Trophoblast cell (in vitro differentiated cells and primary cell): ENCODE data around the gene CMTR1.

ENCODE experiments used
- DNase-seq, 2 donors: peaks; one replicate each; pipeline ENCODE4 v3.0.0-alpha.2; 2016
- H2AFZ ChIP-seq: 2 replicates; pipeline ENCODE4 v1.6.1; 2013; ENCODE audit warnings: low read length, moderate library complexity, mild to moderate bottlenecking; ENCODE audit not compliant: insufficient read depth, poor library complexity
- H2AK5ac ChIP-seq: 2 replicates; pipeline ENCODE4 v1.6.1; 2013; ENCODE audit warnings: mild to moderate bottlenecking, low read length
- H2BK120ac ChIP-seq: 2 replicates; pipeline ENCODE4 v1.6.1; 2013; ENCODE audit warnings: low read length, mild to moderate bottlenecking, moderate library complexity; ENCODE audit not compliant: insufficient read depth, poor library complexity
- H2BK12ac ChIP-seq: 2 replicates; pipeline ENCODE4 v1.6.1; 2013; ENCODE audit warnings: mild to moderate bottlenecking, low read length, moderate library complexity
- H2BK5ac ChIP-seq: 2 replicates; pipeline ENCODE4 v1.6.1; 2013; ENCODE audit warnings: low read length, low read depth, moderate library complexity, mild to moderate bottlenecking; ENCODE audit not compliant: poor library complexity
- H3K14ac ChIP-seq: 2 replicates; pipeline ENCODE4 v1.6.1; 2013; ENCODE audit warnings: mild to moderate bottlenecking, low read length
- H3K18ac ChIP-seq: 2 replicates; pipeline ENCODE4 v1.6.1; 2013; ENCODE audit warnings: mild to moderate bottlenecking, low read length
- H3K23ac ChIP-seq: 2 replicates; pipeline ENCODE4 v1.6.1; 2013; ENCODE audit warnings: low read length
- H3K27ac ChIP-seq: 2 replicates; pipeline ENCODE4 v1.5.1; 2013; ENCODE audit warnings: low read depth, mild to moderate bottlenecking, inconsistent platforms, low read length, moderate library complexity
- H3K27me3 ChIP-seq: 2 replicates; pipeline ENCODE4 v1.6.1; 2013; ENCODE audit warnings: inconsistent platforms, mild to moderate bottlenecking, low read length, moderate library complexity; ENCODE audit not compliant: insufficient read depth
- H3K36me3 ChIP-seq, 2 experiments: 1 replicate in 1 of 2; 2 replicates in 1 of 2; pipeline ENCODE4 v1.6.1; 2013; ENCODE audit warnings: low read length in 2 of 2, mild to moderate bottlenecking in 2 of 2, moderate library complexity in 1 of 2; ENCODE audit not compliant: insufficient read depth in 2 of 2, control insufficient read depth in 1 of 2
- H3K4ac ChIP-seq: 2 replicates; pipeline ENCODE4 v1.6.1; 2013; ENCODE audit warnings: low read depth, mild to moderate bottlenecking, low read length, moderate library complexity
- H3K4me1 ChIP-seq, 2 experiments: 1 replicate in 1 of 2; 2 replicates in 1 of 2; pipeline ENCODE4 v1.6.1; 2013; ENCODE audit warnings: low read length in 2 of 2, mild to moderate bottlenecking in 2 of 2, moderate library complexity in 1 of 2; ENCODE audit not compliant: insufficient read depth in 2 of 2, control insufficient read depth in 1 of 2
- H3K4me2 ChIP-seq: 2 replicates; pipeline ENCODE4 v1.6.1; 2013; ENCODE audit warnings: inconsistent platforms, mild to moderate bottlenecking, low read length, moderate library complexity
- H3K4me3 ChIP-seq: 2 replicates; pipeline ENCODE4 v1.5.1; 2013; ENCODE audit warnings: mild to moderate bottlenecking, low read depth, low read length, inconsistent platforms
- H3K79me1 ChIP-seq: one replicate; pipeline ENCODE4 v1.6.1; 2013; ENCODE audit warnings: low read length
- H3K79me2 ChIP-seq: 2 replicates; pipeline ENCODE4 v1.6.1; 2013; ENCODE audit warnings: low read length, mild to moderate bottlenecking; ENCODE audit not compliant: control insufficient read depth, insufficient read depth, poor library complexity
- H3K9ac ChIP-seq: 2 replicates; pipeline ENCODE4 v1.6.1; 2013; ENCODE audit warnings: mild to moderate bottlenecking, low read length
- H3K9me3 ChIP-seq: 2 replicates; pipeline ENCODE4 v1.6.1; 2013; ENCODE audit warnings: low read depth, mild to moderate bottlenecking, control low read depth, inconsistent platforms, low read length; ENCODE audit not compliant: insufficient read depth
- H4K12ac ChIP-seq: 2 replicates; pipeline ENCODE4 v1.6.1; 2013; ENCODE audit warnings: low read depth, mild to moderate bottlenecking, low read length, moderate library complexity
- H4K8ac ChIP-seq: 2 replicates; pipeline ENCODE4 v1.6.1; 2013; ENCODE audit warnings: low read depth, mild to moderate bottlenecking, low read length, moderate library complexity
- H4K91ac ChIP-seq: one replicate; pipeline ENCODE4 v1.6.1; 2013; ENCODE audit warnings: low read depth, mild to moderate bottlenecking, low read length, moderate library complexity
- WGBS: extraction: QIAGEN DNeasy Blood & Tissue Kit; methylation state at CpG from one replicate; pipeline ENCODE4 v1.1.7; 2013; ENCODE audit warnings: missing lambda C conversion rate; ENCODE audit not compliant: insufficient read length, insufficient coverage; ENCODE audit errors: extremely low coverage; 5-methylcytosine and 5-hydroxymethylcytosine counted together

The CMTR1 gene

GRCh38 chr6:37504024-37504423 lies 71.0 kb downstream of the CMTR1 start:
- Histone ChIP-seq H3K4ac (no peak overlapping the region), H2BK5ac (no peak overlapping the region), H4K8ac (no peak overlapping the region), H4K12ac (no peak overlapping the region), H3K79me2 (peaks cover 4% of the 10 kb centered on the region), H3K27me3 (no peaks in the 10 kb centered on the region), H3K27ac (no peak overlapping the region), H2BK120ac (no peak overlapping the region), H3K36me3 (no peaks in the 10 kb centered on the region), H2AK5ac (no peak overlapping the region), H3K9me3 (no peaks in the 10 kb centered on the region), H2BK12ac (no peak overlapping the region), H3K23ac (no peak overlapping the region), H3K79me1 (no peaks in the 10 kb centered on the region), H3K18ac (no peak overlapping the region), H3K14ac (no peak overlapping the region), H2AFZ (no peak overlapping the region), H4K91ac (no peak overlapping the region), H3K4me2 (no peak overlapping the region), H3K4me3 (no peak overlapping the region), H3K9ac (no peak overlapping the region), H3K4me1 (no peaks in the 10 kb centered on the region)
- no CpG with 5 or more reads among the region's 2 CpGs for WGBS
- DNase-seq = no peak

- Histone ChIP-seq H3K4me2 (no peak overlapping the region), H3K9me3 (no peaks in the 10 kb centered on the region), H4K8ac (no peak overlapping the region), H3K36me3 (no peaks in the 10 kb centered on the region), H3K23ac (no peak overlapping the region), H2BK120ac (no peak overlapping the region), H2BK12ac (no peak overlapping the region), H3K14ac (no peak overlapping the region), H4K91ac (no peak overlapping the region), H3K18ac (no peak overlapping the region), H3K79me2 (no peaks in the 10 kb centered on the region), H2BK5ac (no peak overlapping the region), H2AFZ (no peak overlapping the region), H3K27ac (no peak overlapping the region), H3K9ac (no peak overlapping the region), H3K4me3 (no peak overlapping the region), H3K4me1 (no peaks in the 10 kb centered on the region), H3K4ac (no peak overlapping the region), H4K12ac (no peak overlapping the region), H2AK5ac (no peak overlapping the region), H3K79me1 (no peaks in the 10 kb centered on the region), H3K27me3 (no peaks in the 10 kb centered on the region)
- DNase-seq = no peak
- no CpG with 5 or more reads among the region's 4 CpGs for WGBS
Measured at GRCh38 chr6:37506479-37506878, 73.5 kb downstream of the CMTR1 start.

DNA sequence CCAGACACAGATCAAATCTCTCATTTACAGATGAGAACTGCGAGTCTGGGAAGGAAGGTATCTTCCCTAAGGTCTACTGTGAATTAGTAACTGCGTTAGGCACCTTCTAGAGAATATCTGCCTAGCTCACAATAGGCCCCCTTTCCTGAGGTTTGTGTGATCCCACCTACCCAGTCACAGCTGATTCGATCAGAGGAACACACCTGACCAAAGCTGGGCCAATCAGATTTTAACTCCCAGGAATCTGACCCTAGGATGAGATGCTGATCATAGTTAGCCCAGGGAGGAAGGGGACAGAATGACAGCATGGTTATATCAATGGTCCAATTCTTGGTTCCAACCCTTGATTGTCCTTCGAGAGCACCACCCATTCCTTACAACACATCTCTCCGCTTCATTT lies 74.1 kb downstream of the CMTR1 start:
- Histone ChIP-seq H3K4me1 (peaks cover 4 to 5% of the 10 kb centered on the region in 2 experiments), H4K12ac (no peak overlapping the region), H3K36me3 (no peaks in the 10 kb centered on the region), H4K8ac (no peak overlapping the region), H4K91ac (no peak overlapping the region), H3K79me2 (no peaks in the 10 kb centered on the region), H2AFZ (no peak overlapping the region), H2BK5ac (no peak overlapping the region), H3K9me3 (no peaks in the 10 kb centered on the region), H3K23ac (no peak overlapping the region), H3K18ac (no peak overlapping the region), H3K4me2 (no peak overlapping the region), H2AK5ac (no peak overlapping the region), H3K4ac (no peak overlapping the region), H3K9ac (no peak overlapping the region), H3K14ac (no peak overlapping the region), H3K27me3 (no peaks in the 10 kb centered on the region), H2BK120ac (no peak overlapping the region), H3K27ac (no peak overlapping the region), H2BK12ac (no peak overlapping the region), H3K4me3 (no peak overlapping the region), H3K79me1 (no peaks in the 10 kb centered on the region)
- WGBS = no CpG with 5 or more reads among the region's 5 CpGs
- no peak for DNase-seq

DNA sequence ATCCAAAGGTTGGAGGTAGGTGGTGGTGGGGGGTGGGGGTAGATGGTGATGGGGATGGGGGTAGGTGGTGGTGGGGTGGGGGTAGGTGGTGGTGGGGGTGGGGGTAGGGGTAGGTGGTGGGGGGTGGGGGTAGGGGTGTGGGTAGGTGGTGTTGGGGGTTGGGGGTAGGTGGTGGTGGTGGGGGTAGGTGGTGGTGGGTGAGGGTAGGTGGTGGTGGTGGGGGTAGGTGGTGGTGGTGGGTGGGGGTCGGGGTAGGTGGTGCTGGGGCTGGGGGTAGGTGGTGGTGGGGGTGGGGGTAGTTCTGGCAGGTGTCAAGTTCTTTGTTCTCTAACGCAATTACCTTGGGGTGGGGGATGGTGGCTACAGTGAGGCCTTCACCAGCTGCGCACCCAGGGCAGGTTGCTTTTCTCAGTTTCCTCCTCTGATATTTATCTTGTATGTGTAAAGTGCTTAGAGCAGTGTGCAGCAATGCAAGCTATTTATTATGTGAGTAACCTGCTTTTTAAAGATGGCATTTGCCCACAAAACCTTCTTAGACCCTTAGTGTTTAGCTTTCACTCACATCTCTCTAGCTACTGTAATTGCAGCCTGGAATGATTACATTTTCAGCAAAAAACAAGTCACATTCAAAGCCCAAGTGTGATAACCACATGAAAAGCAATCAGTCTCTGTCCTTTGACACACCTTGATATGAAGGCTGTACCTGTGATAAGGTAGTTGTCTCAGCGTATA lies 74.8 kb downstream of the CMTR1 start:
- Histone ChIP-seq H3K27me3 (no peaks in the 10 kb centered on the region), H3K23ac (no peak overlapping the region), H3K27ac (no peak overlapping the region), H2BK5ac (no peak overlapping the region), H2BK12ac (no peak overlapping the region), H3K14ac (no peak overlapping the region), H3K4me3 (no peak overlapping the region), H2BK120ac (no peak overlapping the region), H3K4ac (no peak overlapping the region), H3K79me2 (no peaks in the 10 kb centered on the region), H2AFZ (no peak overlapping the region), H3K4me2 (no peak overlapping the region), H4K12ac (no peak overlapping the region), H3K36me3 (no peaks in the 10 kb centered on the region), H4K91ac (no peak overlapping the region), H3K9ac (no peak overlapping the region), H3K18ac (no peak overlapping the region), H3K79me1 (no peaks in the 10 kb centered on the region), H3K4me1 (peaks cover 10 to 12% of the 10 kb centered on the region in 2 experiments), H4K8ac (no peak overlapping the region), H3K9me3 (no peaks in the 10 kb centered on the region), H2AK5ac (no peak overlapping the region)
- no CpG with 5 or more reads among the region's 4 CpGs for WGBS
- DNase-seq = no peak
